RWPE2 (cell line): ENCODE results near the gene EGFL7.

Source experiments
- ATAC-seq: fragments of 200-7000 bp; cut with Tn5 transposase; 3 replicates; pipeline ENCODE4 v1.9.1; 2021; ENCODE audit warnings: low read depth
- DNase-seq: peaks from one replicate; pipeline ENCODE4 v3.0.0-alpha.2; 2020; ENCODE audit warnings: low spot score
- H3K27ac ChIP-seq: fragments of 450-650 bp; 2 replicates; pipeline ENCODE4 v1.5.1; 2017; ENCODE audit warnings: mild to moderate bottlenecking; ENCODE audit not compliant: poor library complexity, severe bottlenecking
- H3K27me3 ChIP-seq: fragments of 250-450 bp; sonication (Bioruptor Pico); 2 replicates; pipeline ENCODE4 v1.5.1; 2021; ENCODE audit warnings: mild to moderate bottlenecking, moderate library complexity; ENCODE audit not compliant: insufficient read depth, poor library complexity, severe bottlenecking
- H3K36me3 ChIP-seq: fragments of 250-450 bp; sonication (Bioruptor Pico); 2 replicates; pipeline ENCODE4 v1.5.1; 2020; ENCODE audit warnings: low read depth, mild to moderate bottlenecking, moderate library complexity
- H3K4me1 ChIP-seq: fragments of 250-450 bp; sonication (Bioruptor Pico); 2 replicates; pipeline ENCODE4 v1.5.1; 2021; ENCODE audit warnings: mild to moderate bottlenecking, moderate library complexity; ENCODE audit not compliant: insufficient read depth, poor library complexity, severe bottlenecking
- H3K4me3 ChIP-seq: fragments of 250-450 bp; sonication (Bioruptor Pico); 2 replicates; pipeline ENCODE4 v1.5.1; 2021; ENCODE audit warnings: mild to moderate bottlenecking, moderate library complexity; ENCODE audit not compliant: severe bottlenecking
- H3K9me3 ChIP-seq: fragments of 250-450 bp; sonication (Bioruptor Pico); 2 replicates; pipeline ENCODE4 v1.5.1; 2021; ENCODE audit warnings: mild to moderate bottlenecking, moderate library complexity; ENCODE audit not compliant: severe bottlenecking
- TF ChIP-seq, protein P1 (sequence below): fragments of 450-650 bp; IDR thresholded peaks from one replicate; pipeline ENCODE4 v1.5.1; 2017; ENCODE audit warnings: mild to moderate bottlenecking, moderate library complexity; ENCODE audit not compliant: poor library complexity, severe bottlenecking

The EGFL7 gene

DNA sequence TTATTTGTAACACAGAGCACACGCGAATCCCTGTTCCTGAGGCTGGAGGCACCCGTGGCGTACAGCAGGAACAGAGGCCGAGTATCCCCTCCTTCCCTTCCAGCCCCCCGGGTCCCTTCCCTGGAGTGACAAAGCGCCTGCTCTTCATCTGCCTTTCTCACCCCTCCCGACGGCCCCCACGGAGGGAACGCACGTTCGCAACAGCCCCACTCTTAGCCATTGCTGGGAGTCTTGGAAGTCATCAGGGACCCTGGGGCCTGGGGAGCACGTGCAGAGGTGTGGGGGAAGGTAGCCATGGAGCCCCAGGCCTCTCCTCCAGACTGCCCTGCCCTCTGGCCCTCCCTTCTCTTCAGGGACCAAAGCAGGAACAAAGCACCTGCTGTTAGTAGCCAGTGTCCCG lies 22.1 kb downstream of the EGFL7 start:
- peaks cover 3% of the 10 kb centered on the region for H3K4me1 ChIP-seq
- TF ChIP-seq, protein P1, sequence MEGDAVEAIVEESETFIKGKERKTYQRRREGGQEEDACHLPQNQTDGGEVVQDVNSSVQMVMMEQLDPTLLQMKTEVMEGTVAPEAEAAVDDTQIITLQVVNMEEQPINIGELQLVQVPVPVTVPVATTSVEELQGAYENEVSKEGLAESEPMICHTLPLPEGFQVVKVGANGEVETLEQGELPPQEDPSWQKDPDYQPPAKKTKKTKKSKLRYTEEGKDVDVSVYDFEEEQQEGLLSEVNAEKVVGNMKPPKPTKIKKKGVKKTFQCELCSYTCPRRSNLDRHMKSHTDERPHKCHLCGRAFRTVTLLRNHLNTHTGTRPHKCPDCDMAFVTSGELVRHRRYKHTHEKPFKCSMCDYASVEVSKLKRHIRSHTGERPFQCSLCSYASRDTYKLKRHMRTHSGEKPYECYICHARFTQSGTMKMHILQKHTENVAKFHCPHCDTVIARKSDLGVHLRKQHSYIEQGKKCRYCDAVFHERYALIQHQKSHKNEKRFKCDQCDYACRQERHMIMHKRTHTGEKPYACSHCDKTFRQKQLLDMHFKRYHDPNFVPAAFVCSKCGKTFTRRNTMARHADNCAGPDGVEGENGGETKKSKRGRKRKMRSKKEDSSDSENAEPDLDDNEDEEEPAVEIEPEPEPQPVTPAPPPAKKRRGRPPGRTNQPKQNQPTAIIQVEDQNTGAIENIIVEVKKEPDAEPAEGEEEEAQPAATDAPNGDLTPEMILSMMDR: no peak
- H3K9me3 ChIP-seq: no peaks in the 10 kb centered on the region
- no peak overlapping the region for H3K27ac ChIP-seq
- no peaks in the 10 kb centered on the region for H3K36me3 ChIP-seq
- no peak for DNase-seq
- no peak for ATAC-seq
- no peak overlapping the region for H3K4me3 ChIP-seq
- no peaks in the 10 kb centered on the region for H3K27me3 ChIP-seq

DNA sequence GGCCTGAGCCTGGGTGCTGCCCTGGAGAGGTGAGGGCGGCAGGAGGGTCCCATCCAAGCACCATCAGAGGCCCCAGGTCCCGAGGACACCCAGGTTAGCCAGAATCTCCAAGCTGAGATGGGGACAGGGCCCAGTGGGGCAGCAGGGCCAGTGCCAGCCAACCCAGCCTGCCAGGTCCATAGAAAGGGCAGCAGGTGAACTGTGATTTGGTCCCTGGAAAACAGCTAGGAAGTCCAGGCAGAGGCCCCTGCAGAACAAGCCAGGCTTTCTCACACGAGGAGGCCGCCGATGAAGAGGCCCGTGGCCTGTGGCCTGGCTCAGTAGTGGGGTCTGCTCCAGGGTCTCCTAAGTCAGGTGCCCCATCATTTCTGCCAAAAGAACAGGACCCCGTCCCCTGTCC lies 22.5 kb downstream of the EGFL7 start:
- peaks cover 3% of the 10 kb centered on the region for H3K4me1 ChIP-seq
- TF ChIP-seq, protein P1: no peak
- H3K27ac ChIP-seq: no peak overlapping the region
- ATAC-seq (no peak), DNase-seq (no peak)
- H3K9me3 ChIP-seq: no peaks in the 10 kb centered on the region
- no peaks in the 10 kb centered on the region for H3K27me3 ChIP-seq
- H3K4me3 ChIP-seq: no peak overlapping the region
- no peaks in the 10 kb centered on the region for H3K36me3 ChIP-seq

DNA sequence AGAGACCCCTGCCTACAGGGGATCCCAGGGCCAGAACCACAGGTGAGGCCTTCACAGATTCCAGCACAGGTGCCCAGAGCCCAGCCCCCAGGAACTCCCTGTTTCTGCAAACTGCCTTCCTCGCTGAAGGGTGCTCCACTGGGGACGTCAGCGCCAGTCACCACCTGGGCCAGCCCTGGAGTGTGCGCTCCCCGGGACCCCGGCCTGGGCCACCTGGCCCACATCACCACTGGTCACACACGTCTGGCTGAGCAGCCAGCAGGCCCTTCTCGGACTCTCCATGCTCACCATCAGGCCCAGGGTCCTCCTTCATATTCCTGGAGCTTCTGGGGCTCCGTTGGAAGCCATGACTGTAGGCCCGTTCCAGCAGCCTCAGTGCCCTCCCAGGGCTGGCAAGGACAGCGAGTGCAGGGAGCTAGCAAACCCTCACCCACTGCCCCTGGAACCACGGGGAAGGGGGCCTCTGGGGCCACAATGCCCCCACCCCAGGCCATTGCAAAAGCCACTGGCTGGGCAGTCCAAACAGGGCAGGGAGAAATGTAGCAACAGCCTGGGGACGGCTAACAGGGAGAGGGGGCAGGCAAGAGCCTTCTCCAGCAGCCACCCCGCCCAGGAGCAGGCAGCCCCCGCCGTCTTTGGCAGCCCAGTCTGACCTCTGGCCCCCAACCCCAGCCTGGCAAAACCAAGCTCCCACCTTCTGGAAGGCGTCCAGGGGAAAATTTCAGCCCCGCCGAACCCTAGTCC lies 23.2 kb downstream of the EGFL7 start:
- Histone ChIP-seq H3K36me3 (no peaks in the 10 kb centered on the region), H3K4me3 (peak overlapping the region; percentile 69), H3K27me3 (no peaks in the 10 kb centered on the region), H3K27ac (peak overlapping the region; percentile 36), H3K4me1 (peaks cover 3% of the 10 kb centered on the region), H3K9me3 (no peaks in the 10 kb centered on the region)
- TF ChIP-seq, protein P1: no peak
- ATAC-seq (no peak; the same call in 2 of the 3 replicates), DNase-seq (no peak)

DNA sequence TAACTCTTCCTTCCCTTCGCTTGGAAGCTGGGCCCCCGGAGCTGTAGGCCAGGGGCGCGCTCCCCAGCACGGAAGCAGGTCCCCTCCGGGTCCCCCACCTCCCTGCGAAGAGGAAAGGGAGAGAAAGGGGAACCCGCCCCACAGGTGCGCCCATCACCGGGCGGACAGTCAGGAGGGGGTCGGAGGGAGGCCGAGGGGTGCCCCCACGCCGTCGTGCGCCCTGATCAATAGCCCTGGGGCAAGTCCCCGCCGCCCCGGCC lies 23.7 kb downstream of the EGFL7 start:
- no peaks in the 10 kb centered on the region for H3K36me3 ChIP-seq
- no peak for DNase-seq
- H3K4me3 ChIP-seq: peak overlapping the region; percentile 69
- H3K27ac ChIP-seq: peak overlapping the region; percentile 36
- TF ChIP-seq, protein P1: no peak
- no peak for ATAC-seq
- H3K4me1 ChIP-seq: peaks cover 3% of the 10 kb centered on the region
- no peaks in the 10 kb centered on the region for H3K27me3 ChIP-seq
- H3K9me3 ChIP-seq: no peaks in the 10 kb centered on the region
